Measurements from ENCODE around the gene RASA3.

DNA sequence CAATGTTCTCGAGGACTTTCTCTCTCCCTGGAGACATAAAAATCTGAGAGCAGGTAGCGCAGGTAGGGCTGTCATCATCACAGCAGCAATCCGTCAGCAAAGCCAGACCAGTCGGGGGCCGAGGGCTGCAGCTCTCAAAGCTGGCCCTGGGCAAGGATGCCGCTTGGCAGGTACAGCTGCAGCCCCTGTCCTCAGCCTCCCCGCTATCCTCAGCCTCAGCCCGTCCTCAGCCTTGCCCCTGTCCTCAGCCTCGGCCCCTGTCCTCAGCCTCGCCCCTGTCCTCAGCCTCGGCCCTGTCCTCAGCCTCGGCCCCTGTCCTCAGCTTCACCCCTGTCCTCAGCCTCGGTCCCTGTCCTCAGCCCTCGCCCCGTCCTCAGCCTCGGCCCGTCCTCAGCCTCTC lies 169.4 kb downstream of the RASA3 start:
- TF ChIP-seq, protein P1, sequence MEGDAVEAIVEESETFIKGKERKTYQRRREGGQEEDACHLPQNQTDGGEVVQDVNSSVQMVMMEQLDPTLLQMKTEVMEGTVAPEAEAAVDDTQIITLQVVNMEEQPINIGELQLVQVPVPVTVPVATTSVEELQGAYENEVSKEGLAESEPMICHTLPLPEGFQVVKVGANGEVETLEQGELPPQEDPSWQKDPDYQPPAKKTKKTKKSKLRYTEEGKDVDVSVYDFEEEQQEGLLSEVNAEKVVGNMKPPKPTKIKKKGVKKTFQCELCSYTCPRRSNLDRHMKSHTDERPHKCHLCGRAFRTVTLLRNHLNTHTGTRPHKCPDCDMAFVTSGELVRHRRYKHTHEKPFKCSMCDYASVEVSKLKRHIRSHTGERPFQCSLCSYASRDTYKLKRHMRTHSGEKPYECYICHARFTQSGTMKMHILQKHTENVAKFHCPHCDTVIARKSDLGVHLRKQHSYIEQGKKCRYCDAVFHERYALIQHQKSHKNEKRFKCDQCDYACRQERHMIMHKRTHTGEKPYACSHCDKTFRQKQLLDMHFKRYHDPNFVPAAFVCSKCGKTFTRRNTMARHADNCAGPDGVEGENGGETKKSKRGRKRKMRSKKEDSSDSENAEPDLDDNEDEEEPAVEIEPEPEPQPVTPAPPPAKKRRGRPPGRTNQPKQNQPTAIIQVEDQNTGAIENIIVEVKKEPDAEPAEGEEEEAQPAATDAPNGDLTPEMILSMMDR (IDR thresholded peaks at IDR 0.05): no peak
- TF ChIP-seq EZH2 (IDR thresholded peaks at IDR 0.05): no peak
- no peak for TF ChIP-seq EZH2phosphoT487 (IDR thresholded peaks at IDR 0.05)

Data from neural progenitor cell (in vitro differentiated cells).